Upper lobe of left lung (tissue), 6 donors: ENCODE data around the gene SDCBP2. TPM values are rescaled to one million over a fixed set of nuclear protein-coding genes. Genes with fewer than 3 reads are reported as not detected.

ENCODE experiments used
- ATAC-seq, 2 donors: fragments of 200-7000 bp; cut with Tn5 transposase; one replicate each; pipeline ENCODE4 v1.9.1; 2022; ENCODE audit warnings: mild to moderate bottlenecking in 2 of 2, moderate library complexity in 2 of 2; ENCODE audit not compliant: low FRiP score in 2 of 2
- DNase-seq, 2 donors: peaks; one replicate each; pipeline ENCODE4 v3.0.0-alpha.2; 2019 to 2020
- H3K27ac ChIP-seq, 4 donors: fragments of 200-600 bp; sonication (generic); one replicate each; pipeline ENCODE4 v1.5.1; 2016 to 2019
- H3K27me3 ChIP-seq, 4 donors: fragments of 200-600 bp; sonication (generic); one replicate each; pipeline ENCODE4 v1.5.1; 2017 to 2019
- H3K36me3 ChIP-seq, 4 donors: fragments of 200-600 bp; sonication (generic); one replicate each; pipeline ENCODE4 v1.5.1; 2016 to 2019
- H3K4me1 ChIP-seq, 4 donors: fragments of 200-600 bp; sonication (generic); one replicate each; pipeline ENCODE4 v1.5.1; 2018 to 2019
- H3K4me3 ChIP-seq, 4 donors: fragments of 200-600 bp; sonication (generic); one replicate each; pipeline ENCODE4 v1.5.1; 2017 to 2019; ENCODE audit warnings: mild to moderate bottlenecking in 2 of 4, moderate library complexity in 1 of 4
- H3K9me3 ChIP-seq, 4 donors: fragments of 200-600 bp; sonication (generic); one replicate each; pipeline ENCODE4 v1.5.1; 2018 to 2019
- CTCF ChIP-seq, 6 experiments: fragments of 450-650 bp in 4 of 6; fragments of 200-600 bp in 2 of 6; sonication (generic) in 2 of 6; IDR thresholded peaks; one replicate each; pipeline ENCODE4 v1.5.1; 2016 to 2019; ENCODE audit warnings: antibody characterized with exemption in 6 of 6
- EP300 ChIP-seq, 4 donors: sonication (generic); formaldehyde crosslinking; IDR thresholded peaks; one replicate each; pipeline ENCODE4 v1.5.1; 2017; ENCODE audit warnings: antibody characterized with exemption in 4 of 4, control low read depth in 2 of 4
- POLR2A ChIP-seq, 4 donors: fragments of 450-650 bp; IDR thresholded peaks; one replicate each; pipeline ENCODE4 v1.5.1; 2016 to 2017; ENCODE audit warnings: antibody characterized with exemption in 4 of 4, mild to moderate bottlenecking in 2 of 4
- POLR2AphosphoS5 ChIP-seq, 2 donors: sonication (generic); formaldehyde crosslinking; IDR thresholded peaks; one replicate each; pipeline ENCODE4 v1.5.1; 2017; ENCODE audit warnings: antibody characterized with exemption in 2 of 2
- WGBS, 2 donors: methylation state at CpG; one replicate each; pipeline ENCODE4 v1.1.5; 2017 to 2018; 5-methylcytosine and 5-hydroxymethylcytosine counted together
- total RNA-seq, 6 donors: library from RNA; depleted of rRNA in 4 of 6; stranded (reverse); fragments of >200 nt in 4 of 6; gene quantifications; one replicate each; pipeline versions ENCODE4 v1.1.0 to v1.2.1, GENCODE V29; 2016 to 2021
- donor health status: DM: no; HTN: no; CAD: no; lungs with moderate emphysema.
- donor health status: DM: no; HTN: yes; CAD: no; lungs with severe emphysema.

SDCBP2 gene
- total RNA-seq, 6 donors from 2014 or later, result 6.3 to 34.0 (median 15.9) TPM

GRCh38 chr20:1292620-1293019 lies 36.3 kb downstream of the SDCBP2 start:
- H3K27me3 ChIP-seq, result no peaks in the 10 kb centered on the region
- peaks cover 0 to 5% (median 2%) of the 10 kb centered on the region in 4 donors for H3K4me1 ChIP-seq
- H3K4me3 ChIP-seq, result no peak overlapping the region
- no peak for TF ChIP-seq POLR2A (IDR thresholded peaks at IDR 0.05)
- no peak for TF ChIP-seq POLR2AphosphoS5 (IDR thresholded peaks at IDR 0.05)
- TF ChIP-seq CTCF (IDR thresholded peaks at IDR 0.05), result no peak
- no peak for TF ChIP-seq EP300 (IDR thresholded peaks at IDR 0.05)
- DNase-seq (no peak), ATAC-seq (no peak)
- peaks cover 0 to 6% (median 0%) of the 10 kb centered on the region in 4 donors for H3K36me3 ChIP-seq
- H3K27ac ChIP-seq, result no peak overlapping the region
- H3K9me3 ChIP-seq, result no peaks in the 10 kb centered on the region
- WGBS, 2 donors, result 95 to 100% methylated on average over 1 of the region's 1 CpG

- DNase-seq (no peak), ATAC-seq (no peak)
- H3K4me1 ChIP-seq, result peaks cover 0 to 5% (median 2%) of the 10 kb centered on the region in 4 donors
- 55 to 59% methylated on average over 2 to 5 of the region's 5 CpGs for WGBS, 2 donors
- H3K9me3 ChIP-seq, result no peaks in the 10 kb centered on the region
- no peak overlapping the region for H3K4me3 ChIP-seq
- H3K27ac ChIP-seq, result no peak overlapping the region
- no peaks in the 10 kb centered on the region for H3K27me3 ChIP-seq
- TF ChIP-seq CTCF (IDR thresholded peaks at IDR 0.05) (no peak), EP300 (IDR thresholded peaks at IDR 0.05) (no peak), POLR2AphosphoS5 (IDR thresholded peaks at IDR 0.05) (no peak), POLR2A (IDR thresholded peaks at IDR 0.05) (no peak)
- no peaks in the 10 kb centered on the region for H3K36me3 ChIP-seq
Observed at GRCh38 chr20:1291191-1291741, 37.7 kb downstream of the SDCBP2 start.

GRCh38 chr20:1287787-1288569 lies 41.0 kb downstream of the SDCBP2 start:
- no peaks in the 10 kb centered on the region for H3K27me3 ChIP-seq
- 87 to 91% methylated on average over 10 to 11 of the region's 11 CpGs for WGBS, 2 donors
- DNase-seq (no peak), ATAC-seq (no peak)
- H3K36me3 ChIP-seq, result no peaks in the 10 kb centered on the region
- no peak overlapping the region for H3K27ac ChIP-seq
- H3K4me1 ChIP-seq, result peaks cover 0 to 11% (median 2%) of the 10 kb centered on the region in 4 donors
- TF ChIP-seq POLR2A (IDR thresholded peaks at IDR 0.05) (no peak), POLR2AphosphoS5 (IDR thresholded peaks at IDR 0.05) (no peak), EP300 (IDR thresholded peaks at IDR 0.05) (no peak)
- H3K4me3 ChIP-seq, result no peak overlapping the region
- H3K9me3 ChIP-seq, result no peaks in the 10 kb centered on the region

- WGBS, 2 donors, result 85 to 95% methylated on average over 1 of the region's 1 CpG
- H3K27ac ChIP-seq, result no peak overlapping the region
Observed at GRCh38 chr20:1287306-1287705, 41.6 kb downstream of the SDCBP2 start.

More at GRCh38 chr20:1287306-1287705, 41.6 kb downstream of the SDCBP2 start:
- Histone ChIP-seq H3K4me3 (no peak overlapping the region), H3K36me3 (no peaks in the 10 kb centered on the region), H3K27me3 (no peaks in the 10 kb centered on the region), H3K9me3 (no peaks in the 10 kb centered on the region), H3K4me1 (peaks cover 0 to 12% (median 2%) of the 10 kb centered on the region in 4 donors)
- DNase-seq (no peak), ATAC-seq (no peak)
- TF ChIP-seq CTCF (IDR thresholded peaks at IDR 0.05), result no peak
- TF ChIP-seq EP300 (IDR thresholded peaks at IDR 0.05), result no peak
- no peak for TF ChIP-seq POLR2A (IDR thresholded peaks at IDR 0.05)
- no peak for TF ChIP-seq POLR2AphosphoS5 (IDR thresholded peaks at IDR 0.05)
